Measurements from ENCODE around the gene STKLD1. TPM values are rescaled to one million over a fixed set of nuclear protein-coding genes. Genes with fewer than 3 reads are reported as not detected.
A peak's percentile ranks its signal among the peaks of the same experiment; 100 is the strongest.

The STKLD1 gene
- total RNA-seq, 1 donor from 2014 or later, result not detected

DNA sequence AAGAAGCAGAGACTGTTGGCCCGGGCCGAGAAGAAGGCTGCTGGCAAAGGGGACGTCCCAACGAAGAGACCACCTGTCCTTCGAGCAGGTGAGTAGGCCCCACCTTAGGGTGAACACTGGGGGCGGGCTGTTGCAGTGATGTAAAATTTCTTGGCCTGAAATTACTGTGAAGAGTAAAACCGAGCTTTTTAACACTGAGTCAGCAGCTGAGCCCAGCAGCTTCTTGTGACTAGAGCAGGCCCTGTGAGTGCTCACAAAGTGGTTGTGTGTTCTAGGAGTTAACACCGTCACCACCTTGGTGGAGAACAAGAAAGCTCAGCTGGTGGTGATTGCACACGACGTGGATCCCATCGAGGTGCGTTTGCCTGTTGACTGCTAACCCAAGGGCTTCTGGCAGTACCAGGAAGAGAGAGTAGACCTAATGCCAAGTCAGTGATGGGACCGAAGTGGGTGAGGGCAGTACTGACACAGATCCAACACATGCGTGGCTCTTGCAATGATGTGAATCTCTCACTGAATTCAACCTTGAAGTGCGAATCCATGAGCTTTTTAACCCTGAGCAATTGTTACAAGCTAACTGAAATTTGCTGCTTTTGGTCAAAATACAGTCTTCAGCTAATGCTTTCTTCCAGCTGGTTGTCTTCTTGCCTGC, 26.1 kb upstream of the STKLD1 start:
- no peak overlapping the region for H3K27ac ChIP-seq
- H3K4me3 ChIP-seq, result no peak overlapping the region
- intact Hi-C loops (cut with DNase I), result loop anchor here (10.0 kb wide), 1 partner anchor 995 kb away; the partner anchor contains the start of gene SETX
- H3K9me3 ChIP-seq, result no peaks in the 10 kb centered on the region
- H3K36me3 ChIP-seq, result peaks cover 41 to 45% of the 10 kb centered on the region in 2 donors
- no peaks in the 10 kb centered on the region for H3K27me3 ChIP-seq
- TF ChIP-seq, protein P1, sequence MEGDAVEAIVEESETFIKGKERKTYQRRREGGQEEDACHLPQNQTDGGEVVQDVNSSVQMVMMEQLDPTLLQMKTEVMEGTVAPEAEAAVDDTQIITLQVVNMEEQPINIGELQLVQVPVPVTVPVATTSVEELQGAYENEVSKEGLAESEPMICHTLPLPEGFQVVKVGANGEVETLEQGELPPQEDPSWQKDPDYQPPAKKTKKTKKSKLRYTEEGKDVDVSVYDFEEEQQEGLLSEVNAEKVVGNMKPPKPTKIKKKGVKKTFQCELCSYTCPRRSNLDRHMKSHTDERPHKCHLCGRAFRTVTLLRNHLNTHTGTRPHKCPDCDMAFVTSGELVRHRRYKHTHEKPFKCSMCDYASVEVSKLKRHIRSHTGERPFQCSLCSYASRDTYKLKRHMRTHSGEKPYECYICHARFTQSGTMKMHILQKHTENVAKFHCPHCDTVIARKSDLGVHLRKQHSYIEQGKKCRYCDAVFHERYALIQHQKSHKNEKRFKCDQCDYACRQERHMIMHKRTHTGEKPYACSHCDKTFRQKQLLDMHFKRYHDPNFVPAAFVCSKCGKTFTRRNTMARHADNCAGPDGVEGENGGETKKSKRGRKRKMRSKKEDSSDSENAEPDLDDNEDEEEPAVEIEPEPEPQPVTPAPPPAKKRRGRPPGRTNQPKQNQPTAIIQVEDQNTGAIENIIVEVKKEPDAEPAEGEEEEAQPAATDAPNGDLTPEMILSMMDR (IDR thresholded peaks at IDR 0.05), result no peak
- no peak for DNase-seq (ENCODE audit: low spot score in 2 of 2)
- H3K4me1 ChIP-seq, result peaks cover 6 to 24% of the 10 kb centered on the region in 2 donors

DNA sequence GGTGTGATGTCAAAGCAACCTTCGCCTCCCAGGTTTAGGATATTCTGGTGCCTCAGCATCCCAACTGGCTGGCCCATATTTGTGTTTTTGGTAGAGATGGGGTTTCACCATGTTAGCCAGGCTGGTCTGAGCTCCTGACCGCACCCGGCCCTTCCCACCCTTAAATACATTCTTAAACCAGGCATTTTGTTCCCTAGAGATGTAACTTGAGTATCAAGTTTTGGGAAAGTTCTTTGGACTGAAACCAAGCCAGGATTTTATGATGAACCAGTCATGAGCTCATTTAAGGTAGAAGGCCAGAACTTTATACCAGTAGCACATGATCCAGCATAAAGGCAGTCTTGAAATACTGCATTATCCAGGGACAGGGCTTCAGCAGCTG, 24.6 kb upstream of the STKLD1 start:
- intact Hi-C loops (cut with DNase I), result no loop called here
- H3K27ac ChIP-seq, result no peak overlapping the region
- H3K27me3 ChIP-seq, result no peaks in the 10 kb centered on the region
- H3K9me3 ChIP-seq, result no peaks in the 10 kb centered on the region
- no peak for DNase-seq (ENCODE audit: low spot score in 2 of 2)
- H3K36me3 ChIP-seq, result peaks cover 41% of the 10 kb centered on the region in 2 donors
- TF ChIP-seq, protein P1 (IDR thresholded peaks at IDR 0.05), result no peak
- no peak overlapping the region for H3K4me3 ChIP-seq
- peaks cover 8 to 28% of the 10 kb centered on the region in 2 donors for H3K4me1 ChIP-seq

DNA sequence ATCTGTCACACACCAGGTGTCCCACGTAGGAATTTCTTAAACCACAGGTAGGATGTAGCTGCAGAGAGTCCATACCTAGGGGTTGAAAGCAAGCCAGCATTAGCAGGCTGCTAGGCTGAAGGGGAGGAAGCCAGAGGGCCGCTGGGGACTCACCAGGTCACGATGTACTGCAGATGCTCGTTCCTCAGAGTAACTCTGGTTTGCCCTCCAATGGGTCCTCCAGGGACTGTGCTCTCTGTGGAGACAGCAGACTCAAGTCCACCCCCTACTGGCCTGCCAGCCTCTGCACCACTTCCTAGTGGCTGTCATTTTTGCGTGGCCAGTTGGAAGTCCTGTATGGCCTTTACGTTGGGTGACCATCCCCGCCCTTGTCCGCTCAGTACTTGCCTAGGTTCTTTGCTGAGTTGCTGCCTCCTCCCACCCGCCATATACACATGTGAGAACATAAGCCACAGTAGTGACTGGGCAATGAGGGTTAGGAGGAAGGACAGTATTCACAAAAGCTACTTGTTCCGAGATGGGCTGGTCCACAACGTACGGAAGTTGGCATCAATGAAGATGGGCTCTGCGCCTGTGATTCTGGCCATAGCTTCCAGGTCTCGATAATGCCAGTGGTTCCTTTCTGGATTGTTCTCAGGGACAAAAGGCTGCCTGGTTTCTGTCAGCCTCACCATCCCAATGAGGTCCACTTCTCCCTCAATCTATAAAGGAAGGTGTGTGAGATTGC, 24.1 kb upstream of the STKLD1 start:
- H3K4me1 ChIP-seq, result peaks cover 9 to 26% of the 10 kb centered on the region in 2 donors
- intact Hi-C loops (cut with DNase I), result no loop called here
- TF ChIP-seq, protein P1 (IDR thresholded peaks at IDR 0.05), result peak in 1 of 3 experiments; percentile 15
- H3K36me3 ChIP-seq, result peaks cover 41% of the 10 kb centered on the region in 2 donors
- no peaks in the 10 kb centered on the region for H3K27me3 ChIP-seq
- no peak for DNase-seq (ENCODE audit: low spot score in 2 of 2)
- no peak overlapping the region for H3K27ac ChIP-seq
- H3K9me3 ChIP-seq, result no peaks in the 10 kb centered on the region
- no peak overlapping the region for H3K4me3 ChIP-seq

DNA sequence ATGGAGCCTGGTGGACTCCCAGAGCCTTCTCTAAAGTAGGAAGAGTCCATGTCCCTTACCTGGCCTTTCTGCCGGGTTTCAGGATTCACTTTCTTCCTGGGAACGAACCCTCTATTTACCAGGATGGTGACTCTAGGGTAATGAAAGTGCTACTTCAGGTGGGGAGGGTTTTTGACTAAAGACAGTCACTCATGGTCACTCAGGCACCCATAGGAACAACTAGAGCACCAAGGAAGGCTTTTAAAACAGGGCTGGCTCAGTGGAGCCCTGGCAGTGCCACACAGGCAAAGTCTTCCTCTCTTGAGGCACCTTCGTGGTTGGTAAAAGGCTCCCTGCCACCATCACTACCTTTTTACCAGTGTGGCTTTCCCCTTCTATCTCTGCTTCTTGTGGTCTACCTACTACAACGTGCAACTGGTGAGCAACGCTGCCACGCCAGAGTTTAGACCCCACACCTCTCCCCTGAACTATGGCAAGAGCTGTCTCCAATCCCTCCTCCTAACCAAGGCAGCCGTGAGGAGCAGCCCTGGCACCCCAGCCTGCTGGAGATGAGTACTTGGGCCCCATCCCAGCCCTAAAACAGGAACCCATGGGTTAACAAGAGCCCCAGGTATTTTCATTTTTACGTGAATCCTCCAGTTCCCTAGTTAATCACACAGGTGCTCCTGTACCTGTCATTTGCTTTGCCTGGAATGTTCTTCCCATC, 23.4 kb upstream of the STKLD1 start:
- no peak overlapping the region for H3K27ac ChIP-seq
- no peak for DNase-seq (ENCODE audit: low spot score in 2 of 2)
- TF ChIP-seq, protein P1 (IDR thresholded peaks at IDR 0.05), result no peak
- peaks cover 10 to 25% of the 10 kb centered on the region in 2 donors for H3K4me1 ChIP-seq
- no peaks in the 10 kb centered on the region for H3K27me3 ChIP-seq
- intact Hi-C loops (cut with DNase I), result no loop called here
- H3K9me3 ChIP-seq, result no peaks in the 10 kb centered on the region
- H3K36me3 ChIP-seq, result peaks cover 41% of the 10 kb centered on the region in 2 donors
- no peak overlapping the region for H3K4me3 ChIP-seq

DNA sequence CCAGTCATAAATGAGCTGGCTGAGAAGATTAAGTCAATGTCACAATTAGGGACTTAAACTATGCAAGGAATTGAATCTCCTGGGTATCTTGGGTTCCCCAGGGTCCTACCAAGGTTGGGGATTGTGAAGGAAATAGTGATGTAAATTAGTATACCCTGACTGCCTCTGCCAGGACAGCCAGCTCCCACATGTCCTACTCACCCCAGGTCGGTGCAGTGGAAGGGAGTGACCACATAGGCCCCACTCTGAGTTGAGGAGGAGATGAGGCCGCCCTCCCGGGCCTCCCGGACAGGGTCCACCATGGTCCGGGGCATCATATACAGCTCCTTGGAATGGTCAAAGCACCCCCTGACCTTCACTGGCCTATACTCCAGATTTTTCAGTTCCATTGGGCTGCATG, 22.6 kb upstream of the STKLD1 start:
- intact Hi-C loops (cut with DNase I), result no loop called here
- Histone ChIP-seq H3K4me3 (no peak overlapping the region), H3K9me3 (no peaks in the 10 kb centered on the region), H3K4me1 (peaks cover 10 to 25% of the 10 kb centered on the region in 2 donors), H3K27ac (no peak overlapping the region), H3K36me3 (peaks cover 41% of the 10 kb centered on the region in 2 donors), H3K27me3 (no peaks in the 10 kb centered on the region)
- TF ChIP-seq, protein P1 (IDR thresholded peaks at IDR 0.05), result no peak
- DNase-seq (ENCODE audit: low spot score in 2 of 2), result no peak
